ENCODE data around the gene OR2AP1. TPM values are rescaled to one million over a fixed set of nuclear protein-coding genes. Genes with fewer than 3 reads are reported as not detected.

Gene OR2AP1
- total RNA-seq, 5 donors from 2014 or later (not counting 1 experiment from before 2014, with no cell fraction given): 0.55 TPM; not detected in 4

- no peaks in the 10 kb centered on the region for H3K36me3 ChIP-seq (ENCODE audit: control insufficient read depth in 2 of 2, extremely low read depth in 1 of 2, insufficient read depth in 1 of 2, low read length in 1 of 2)
- DNase-seq (no peak), ATAC-seq (replicated peaks in 1 of 4) (no peak)
- peaks cover 3% of the 10 kb centered on the region for H3K9me3 ChIP-seq
- Mint-ChIP-seq H3K27me3 (peaks cover 34 to 41% of the 10 kb centered on the region in 2 donors), H3K4me3 (no peak overlapping the region), H3K4me1 (peaks cover 2 to 3% (median 3%) of the 10 kb centered on the region in 3 donors), H3K27ac (no peak overlapping the region), H3K36me3 (peaks cover 4% of the 10 kb centered on the region), H3K9me3 (peaks cover 7 to 19% (median 9%) of the 10 kb centered on the region in 3 donors)
- ChIA-PET POLR2A (no interaction called here), CTCF (interaction anchor here in 1 of 2 donors (1.0 kb wide), 1 partner anchor 29 kb away, joined by 3 read pairs; no protein-coding TSS in a partner anchor)
- H3K27me3 ChIP-seq (replicated peaks in 1 of 2; ENCODE audit: control insufficient read depth in 2 of 2, extremely low read depth in 1 of 2, insufficient read depth in 2 of 2, low read length in 1 of 2): peaks cover 0 to 16% of the 10 kb centered on the region in 2 experiments
- H3K4me1 ChIP-seq (ENCODE audit: control insufficient read depth in 1 of 2, extremely low read depth in 1 of 2, insufficient read depth in 2 of 2, low read length in 2 of 2): no peaks in the 10 kb centered on the region
- no peak overlapping the region for H3K4me3 ChIP-seq (ENCODE audit: control insufficient read depth in 1 of 2, extremely low read depth in 1 of 2, low read length in 1 of 2)
- H3K27ac ChIP-seq (ENCODE audit: low read length): no peak overlapping the region
- WGBS (ENCODE audit: insufficient coverage): 73% methylated on average over 1 of the region's 1 CpG
Observed at GRCh38 chr12:55614764-55615163, 42.5 kb downstream of the OR2AP1 start.

- H3K27me3 Mint-ChIP-seq: peaks cover 27 to 39% of the 10 kb centered on the region in 2 donors
- H3K4me3 Mint-ChIP-seq: no peak overlapping the region
- peaks cover 2 to 4% (median 3%) of the 10 kb centered on the region in 3 donors for H3K4me1 Mint-ChIP-seq
- peak; percentile 89 to 92 (median 90) for ATAC-seq (replicated peaks in 1 of 4)
- H3K36me3 Mint-ChIP-seq: peaks cover 4% of the 10 kb centered on the region
- peaks cover 0 to 8% of the 10 kb centered on the region in 2 experiments for H3K27me3 ChIP-seq (replicated peaks in 1 of 2; ENCODE audit: control insufficient read depth in 2 of 2, extremely low read depth in 1 of 2, insufficient read depth in 2 of 2, low read length in 1 of 2)
- no peaks in the 10 kb centered on the region for H3K4me1 ChIP-seq (ENCODE audit: control insufficient read depth in 1 of 2, extremely low read depth in 1 of 2, insufficient read depth in 2 of 2, low read length in 2 of 2)
- peak in 23 of 35 experiments; percentile 3 to 85 (median 15) for DNase-seq
- H3K27ac Mint-ChIP-seq: no peak overlapping the region
- H3K9me3 ChIP-seq: peaks cover 2% of the 10 kb centered on the region
- ChIA-PET CTCF (interaction anchor here (0.8 to 1.3 kb wide), 3 partner anchors 27 to 431 kb away, joined by 3 read pairs; no protein-coding TSS in a partner anchor), POLR2A (no interaction called here)
- H3K9me3 Mint-ChIP-seq: peaks cover 7 to 19% (median 9%) of the 10 kb centered on the region in 3 donors
- WGBS (ENCODE audit: insufficient coverage): no CpG with 5 or more reads among the region's 6 CpGs
- no peak overlapping the region for H3K4me3 ChIP-seq (ENCODE audit: control insufficient read depth in 1 of 2, extremely low read depth in 1 of 2, low read length in 1 of 2)
- H3K27ac ChIP-seq (ENCODE audit: low read length): no peak overlapping the region
- no peaks in the 10 kb centered on the region for H3K36me3 ChIP-seq (ENCODE audit: control insufficient read depth in 2 of 2, extremely low read depth in 1 of 2, insufficient read depth in 1 of 2, low read length in 1 of 2)
Observed at GRCh38 chr12:55619354-55620138, 47.3 kb downstream of the OR2AP1 start.

DNA sequence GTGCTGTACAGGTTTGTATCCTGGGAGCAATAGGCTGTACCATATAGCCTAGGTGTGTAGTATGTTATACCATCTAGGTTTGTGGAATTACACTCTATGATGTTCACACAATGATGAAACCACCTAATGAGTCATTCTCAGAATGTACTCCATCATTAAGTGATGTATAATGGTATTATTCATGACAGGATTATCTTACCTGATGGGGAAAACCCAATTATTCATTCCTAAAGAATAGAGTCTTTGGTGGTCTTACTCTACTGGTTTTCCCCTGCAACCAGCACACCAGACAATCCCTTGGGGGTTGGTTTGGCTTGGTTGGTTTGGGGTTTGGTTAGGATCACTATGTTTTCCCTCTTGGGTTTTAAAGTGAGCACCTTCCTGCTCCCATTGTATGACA is 51.8 kb downstream of the OR2AP1 start:
- DNase-seq (no peak), ATAC-seq (replicated peaks in 1 of 4) (no peak)
- H3K4me1 ChIP-seq (ENCODE audit: control insufficient read depth in 1 of 2, extremely low read depth in 1 of 2, insufficient read depth in 2 of 2, low read length in 2 of 2): no peaks in the 10 kb centered on the region
- Mint-ChIP-seq H3K36me3 (no peaks in the 10 kb centered on the region), H3K4me1 (peaks cover 4 to 7% (median 5%) of the 10 kb centered on the region in 3 donors), H3K4me3 (no peak overlapping the region), H3K9me3 (no peaks in the 10 kb centered on the region), H3K27me3 (peaks cover 8 to 17% of the 10 kb centered on the region in 2 donors), H3K27ac (no peak overlapping the region)
- no peak overlapping the region for H3K27ac ChIP-seq (ENCODE audit: low read length)
- no peaks in the 10 kb centered on the region for H3K27me3 ChIP-seq (replicated peaks in 1 of 2; ENCODE audit: control insufficient read depth in 2 of 2, extremely low read depth in 1 of 2, insufficient read depth in 2 of 2, low read length in 1 of 2)
- POLR2A ChIA-PET: no interaction called here
- CTCF ChIA-PET: no interaction called here
- H3K36me3 ChIP-seq (ENCODE audit: control insufficient read depth in 2 of 2, extremely low read depth in 1 of 2, insufficient read depth in 1 of 2, low read length in 1 of 2): no peaks in the 10 kb centered on the region
- no peaks in the 10 kb centered on the region for H3K9me3 ChIP-seq
- H3K4me3 ChIP-seq (ENCODE audit: control insufficient read depth in 1 of 2, extremely low read depth in 1 of 2, low read length in 1 of 2): no peak overlapping the region

Other genes starting within 250 kb of the OR2AP1 start
- not detected for gene OR6C3, start 241.7 kb upstream of the OR2AP1 start, total RNA-seq
- gene OR6C75, start 209.5 kb upstream of the OR2AP1 start, total RNA-seq: not detected
- gene OR6C65, start 171.9 kb upstream of the OR2AP1 start, total RNA-seq: not detected
- gene OR6C76, start 146.2 kb upstream of the OR2AP1 start, total RNA-seq: not detected
- not detected for gene OR6C2, start 128.4 kb upstream of the OR2AP1 start, total RNA-seq
- gene OR6C70, start 102.3 kb upstream of the OR2AP1 start, total RNA-seq: not detected
- gene OR6C68, start 80.1 kb upstream of the OR2AP1 start, total RNA-seq: not detected
- not detected for gene OR6C4, start 22.9 kb upstream of the OR2AP1 start, total RNA-seq
- not detected for gene OR10P1, start 64.4 kb downstream of the OR2AP1 start, total RNA-seq
- 1 to 10 TPM; 2.6 to 4.6 (median 3.1) TPM for gene ITGA7, start 135.4 kb downstream of the OR2AP1 start, total RNA-seq
- gene BLOC1S1, start 143.6 kb downstream of the OR2AP1 start, total RNA-seq: 10 to 100 TPM; 49.4 to 76.6 (median 72.7) TPM
- 10 to 100 TPM; 13.0 to 29.1 (median 22.4) TPM for gene RDH5, start 147.9 kb downstream of the OR2AP1 start, total RNA-seq
- 10 to 100 TPM; 41.3 to 88.2 (median 73.5) TPM for gene CD63, start 156.5 kb downstream of the OR2AP1 start, total RNA-seq
- gene GDF11, start 170.7 kb downstream of the OR2AP1 start, total RNA-seq: 10 to 100 TPM in 4 of 5 donors, 1 to 10 TPM in 1; 7.5 to 12.9 (median 11.5) TPM
- 10 to 100 TPM; 36.9 to 50.3 (median 46.8) TPM for gene SARNP, start 245.3 kb downstream of the OR2AP1 start, total RNA-seq
- gene ORMDL2, start 245.6 kb downstream of the OR2AP1 start, total RNA-seq: 10 to 100 TPM; 19.0 to 46.8 (median 41.6) TPM